ENCODE measurements around the gene C3orf20.
"Not testable (repeated sequence)": the region's sequence is repeated elsewhere in the genome, so short reads cannot be mapped to it uniquely, and the experiment has no call there.

DNA sequence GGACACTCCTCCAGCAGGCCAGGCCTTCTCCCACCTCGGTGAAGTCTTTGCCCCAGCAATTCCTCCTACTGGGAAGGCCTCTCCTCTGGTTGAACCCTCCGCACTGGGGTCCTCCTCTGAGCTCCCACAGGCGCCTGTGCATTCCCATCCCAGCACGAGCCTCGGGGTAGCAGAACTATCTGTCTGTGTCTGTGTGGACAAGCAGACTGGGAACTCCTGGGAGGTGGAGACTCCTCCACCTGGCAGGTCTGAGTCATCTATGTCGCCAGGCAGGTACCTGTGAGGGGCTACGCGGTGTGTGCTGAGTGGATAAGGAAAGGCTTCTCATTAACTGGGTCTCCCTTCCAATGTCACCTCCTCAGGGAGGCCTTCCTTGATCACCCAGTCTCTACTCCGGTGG, 134.7 kb downstream of the C3orf20 start:
- TF ChIP-seq POLR2A, POLR2AphosphoS5 (IDR thresholded peaks at IDR 0.05): not testable (repeated sequence)
- TF ChIP-seq, protein P1, sequence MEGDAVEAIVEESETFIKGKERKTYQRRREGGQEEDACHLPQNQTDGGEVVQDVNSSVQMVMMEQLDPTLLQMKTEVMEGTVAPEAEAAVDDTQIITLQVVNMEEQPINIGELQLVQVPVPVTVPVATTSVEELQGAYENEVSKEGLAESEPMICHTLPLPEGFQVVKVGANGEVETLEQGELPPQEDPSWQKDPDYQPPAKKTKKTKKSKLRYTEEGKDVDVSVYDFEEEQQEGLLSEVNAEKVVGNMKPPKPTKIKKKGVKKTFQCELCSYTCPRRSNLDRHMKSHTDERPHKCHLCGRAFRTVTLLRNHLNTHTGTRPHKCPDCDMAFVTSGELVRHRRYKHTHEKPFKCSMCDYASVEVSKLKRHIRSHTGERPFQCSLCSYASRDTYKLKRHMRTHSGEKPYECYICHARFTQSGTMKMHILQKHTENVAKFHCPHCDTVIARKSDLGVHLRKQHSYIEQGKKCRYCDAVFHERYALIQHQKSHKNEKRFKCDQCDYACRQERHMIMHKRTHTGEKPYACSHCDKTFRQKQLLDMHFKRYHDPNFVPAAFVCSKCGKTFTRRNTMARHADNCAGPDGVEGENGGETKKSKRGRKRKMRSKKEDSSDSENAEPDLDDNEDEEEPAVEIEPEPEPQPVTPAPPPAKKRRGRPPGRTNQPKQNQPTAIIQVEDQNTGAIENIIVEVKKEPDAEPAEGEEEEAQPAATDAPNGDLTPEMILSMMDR (IDR thresholded peaks at IDR 0.05) = not testable (repeated sequence)
